ENCODE measurements around the gene CFAP61. TPM values are rescaled to one million over a fixed set of nuclear protein-coding genes. Genes with fewer than 3 reads are reported as not detected.

CFAP61 gene
- total and polyA plus RNA-seq, 11 donors = 12.1 to 102 (median 41.8) TPM

GRCh38 chr20:20246996-20247633, 194.8 kb downstream of the CFAP61 start:
- Histone ChIP-seq H3K36me3 (peaks cover 0 to 3% (median 0%) of the 10 kb centered on the region in 9 donors), H3K4me3 (no peak overlapping the region), H3K27ac (no peak overlapping the region), H3K4me1 (peaks cover 0 to 3% (median 0%) of the 10 kb centered on the region in 12 donors), H3K9me3 (no peaks in the 10 kb centered on the region), H3K27me3 (peaks cover 0 to 3% (median 0%) of the 10 kb centered on the region in 9 donors)
- no peak for DNase-seq
- TF ChIP-seq POLR2A (IDR thresholded peaks at IDR 0.05) (no peak), CTCF (IDR thresholded peaks at IDR 0.05) (no peak)
- 78 to 82% (median 80%) methylated on average over 15 of the region's 15 CpGs for WGBS, 4 donors
- ATAC-seq = no peak
- intact Hi-C loops (cut with DNase I) = no loop called here

GRCh38 chr20:20248620-20249200, 196.4 kb downstream of the CFAP61 start:
- Histone ChIP-seq H3K4me1 (no peaks in the 10 kb centered on the region), H3K36me3 (peaks cover 0 to 3% (median 0%) of the 10 kb centered on the region in 9 donors), H3K27ac (no peak overlapping the region), H3K27me3 (peaks cover 0 to 3% (median 0%) of the 10 kb centered on the region in 9 donors), H3K9me3 (no peaks in the 10 kb centered on the region), H3K4me3 (no peak overlapping the region)
- no peak for ATAC-seq
- intact Hi-C loops (cut with DNase I) = no loop called here
- no peak for DNase-seq
- TF ChIP-seq POLR2A (IDR thresholded peaks at IDR 0.05) = no peak
- no peak for TF ChIP-seq CTCF (IDR thresholded peaks at IDR 0.05)
- WGBS, 4 donors = 77 to 81% (median 81%) methylated on average over 6 of the region's 6 CpGs

- WGBS, 4 donors = 84 to 86% (median 84%) methylated on average over 9 to 10 of the region's 10 CpGs
- ATAC-seq (no peak), DNase-seq (no peak)
Observed at GRCh38 chr20:20251317-20251716, 199.0 kb downstream of the CFAP61 start.

More at GRCh38 chr20:20251317-20251716, 199.0 kb downstream of the CFAP61 start:
- TF ChIP-seq POLR2A (IDR thresholded peaks at IDR 0.05) (no peak), CTCF (IDR thresholded peaks at IDR 0.05) (no peak)
- H3K36me3 ChIP-seq = peaks cover 0 to 3% (median 0%) of the 10 kb centered on the region in 9 donors
- intact Hi-C loops (cut with DNase I) = no loop called here
- no peak overlapping the region for H3K4me3 ChIP-seq
- H3K27ac ChIP-seq = no peak overlapping the region
- no peaks in the 10 kb centered on the region for H3K4me1 ChIP-seq
- H3K27me3 ChIP-seq = peaks cover 0 to 3% (median 0%) of the 10 kb centered on the region in 9 donors
- H3K9me3 ChIP-seq = no peaks in the 10 kb centered on the region

Data from heart left ventricle (tissue), 16 donors.